Measurements from ENCODE around the gene KREMEN1.
"Not testable (repeated sequence)": the region's sequence is repeated elsewhere in the genome, so short reads cannot be mapped to it uniquely, and the experiment has no call there.

The KREMEN1 gene

GRCh38 chr22:29078869-29079207 lies 6.0 kb downstream of the KREMEN1 start:
- DNase-seq (ENCODE audit: low read depth) = no peak
- H3K4me3 ChIP-seq (ENCODE audit: low read depth, low read length) = no peak overlapping the region
- TF ChIP-seq CTCF (IDR thresholded peaks at IDR 0.05; ENCODE audit: insufficient read depth, low read depth, low read length, missing control alignments) = no peak

GRCh38 chr22:29079218-29079901 lies 6.5 kb downstream of the KREMEN1 start:
- DNase-seq (ENCODE audit: low read depth) = no peak
- H3K4me3 ChIP-seq (ENCODE audit: low read depth, low read length) = no peak overlapping the region
- TF ChIP-seq CTCF (IDR thresholded peaks at IDR 0.05; ENCODE audit: insufficient read depth, low read depth, low read length, missing control alignments) = no peak

- no peak for DNase-seq (ENCODE audit: low read depth)
- H3K4me3 ChIP-seq (ENCODE audit: low read depth, low read length) = no peak overlapping the region
- TF ChIP-seq CTCF (IDR thresholded peaks at IDR 0.05; ENCODE audit: insufficient read depth, low read depth, low read length, missing control alignments) = no peak
Measured at GRCh38 chr22:29080106-29080975, 7.5 kb downstream of the KREMEN1 start.

GRCh38 chr22:29081517-29082236 lies 8.8 kb downstream of the KREMEN1 start:
- no peak for DNase-seq (ENCODE audit: low read depth)
- no peak for TF ChIP-seq CTCF (IDR thresholded peaks at IDR 0.05; ENCODE audit: insufficient read depth, low read depth, low read length, missing control alignments)

GRCh38 chr22:29082826-29083545 lies 10.2 kb downstream of the KREMEN1 start:
- no peak overlapping the region for H3K4me3 ChIP-seq (ENCODE audit: low read depth, low read length)
- no peak for DNase-seq (ENCODE audit: low read depth)
- TF ChIP-seq CTCF (IDR thresholded peaks at IDR 0.05; ENCODE audit: insufficient read depth, low read depth, low read length, missing control alignments) = no peak

More at GRCh38 chr22:29081517-29082236, 8.8 kb downstream of the KREMEN1 start:
- no peak overlapping the region for H3K4me3 ChIP-seq (ENCODE audit: low read depth, low read length)

- not testable (repeated sequence) for H3K4me3 ChIP-seq (ENCODE audit: low read depth, low read length); DNase-seq (ENCODE audit: low read depth)
Measured at GRCh38 chr22:29083576-29083932, 10.7 kb downstream of the KREMEN1 start.
